A549 (cell line): ENCODE data around the gene BRSK2. TPM values are rescaled to one million over a fixed set of nuclear protein-coding genes. Genes with fewer than 3 reads are reported as not detected.

Source experiments
- ATAC-seq, 2 experiments: fragments of 200-7000 bp in 1 of 2; fragments of >200 bp in 1 of 2; cut with Nextera tagmentation in 1 of 2; cut with Tn5 transposase in 1 of 2; 3 replicates each; pipeline versions ENCODE4 v1.8.0 to v1.9.1; 2018 to 2020; ENCODE audit warnings: mild to moderate bottlenecking in 1 of 2, moderate library complexity in 1 of 2
- CTCF ChIA-PET: fragments of 300-600 bp; sonication (Branson Sonifier 250); formaldehyde crosslinking; extraction: SDS; loops from one replicate; lab custom pipeline; 2021; ENCODE audit warnings: antibody characterized with exemption, inconsistent platforms; lab: Yijun Ruan, JAX
- POLR2A ChIA-PET: fragments of 350-600 bp; formaldehyde crosslinking; extraction: SDS; loops from one replicate; lab custom pipeline; 2021; ENCODE audit warnings: antibody characterized with exemption, inconsistent platforms; lab: Yijun Ruan, JAX
- DNase-seq, 2 experiments: peaks; one replicate each; pipeline versions ENCODE4 v3.0.0 to v3.0.0-alpha.2; 2011 to 2016; ENCODE audit warnings: low read depth in 1 of 2, low spot score in 1 of 2
- FAIRE-seq: peaks from 2 replicates; lab custom pipeline; 2011; peaks lifted over from hg19 to GRCh38; lab: Jason Lieb, UNC
- H3K27ac ChIP-seq, 2 experiments: fragments of >200 bp; sonication (Bioruptor Twin); formaldehyde crosslinking; 3 replicates each; pipeline ENCODE4 v1.5.1; 2016 to 2017
- H3K4me1 ChIP-seq: fragments of >200 bp; sonication (Bioruptor Twin); formaldehyde crosslinking; 3 replicates; pipeline ENCODE4 v1.6.1; 2016
- H3K4me2 ChIP-seq: fragments of >200 bp; sonication (Bioruptor Twin); formaldehyde crosslinking; 3 replicates; pipeline ENCODE4 v1.6.1; 2016
- H3K4me3 ChIP-seq: fragments of >200 bp; sonication (Bioruptor Twin); formaldehyde crosslinking; 3 replicates; pipeline ENCODE4 v1.5.1; 2016
- H3K9me3 ChIP-seq: fragments of >200 bp; sonication (Bioruptor Twin); formaldehyde crosslinking; 3 replicates; pipeline ENCODE4 v1.6.1; 2016
- CBX2 ChIP-seq: fragments of 200-600 bp; sonication (generic); IDR thresholded peaks from 2 replicates; pipeline ENCODE4 v1.6.1; 2016; ENCODE audit warnings: low read depth, mild to moderate bottlenecking, borderline replicate concordance
- CEBPB ChIP-seq, 2 experiments: fragments of >200 bp in 1 of 2; sonication (Bioruptor Twin) in 1 of 2; formaldehyde crosslinking in 1 of 2; IDR thresholded peaks; 2 replicates each; pipeline ENCODE4 v1.6.1; 2012 to 2016
- CTCF ChIP-seq: fragments of >200 bp; sonication (Bioruptor Twin); formaldehyde crosslinking; IDR thresholded peaks from 3 replicates; pipeline ENCODE4 v1.5.1; 2016
- FOSB ChIP-seq: fragments of 250-450 bp; sonication (Bioruptor Pico); IDR thresholded peaks from 2 replicates; pipeline ENCODE4 v1.5.0; 2020; ENCODE audit warnings: mild to moderate bottlenecking, moderate library complexity
- FOXS1 ChIP-seq: fragments of 250-450 bp; sonication (Bioruptor Pico); IDR thresholded peaks from 2 replicates; pipeline ENCODE4 v1.5.0; 2020; ENCODE audit warnings: mild to moderate bottlenecking, moderate library complexity
- HOXA7 ChIP-seq: fragments of 250-450 bp; sonication (Bioruptor Pico); IDR thresholded peaks from 2 replicates; pipeline ENCODE4 v1.5.0; 2020; ENCODE audit warnings: mild to moderate bottlenecking, moderate library complexity
- HOXB5 ChIP-seq: fragments of 250-450 bp; sonication (Bioruptor Pico); IDR thresholded peaks from 2 replicates; pipeline ENCODE4 v1.5.0; 2020; ENCODE audit warnings: mild to moderate bottlenecking, moderate library complexity
- JUN ChIP-seq, 2 experiments: fragments of >200 bp; sonication (Bioruptor Twin); formaldehyde crosslinking; IDR thresholded peaks; 2 replicates in 1 of 2; 3 replicates in 1 of 2; pipeline ENCODE4 v1.6.1; 2016 to 2017
- JUNB ChIP-seq: fragments of >200 bp; sonication (Bioruptor Twin); formaldehyde crosslinking; IDR thresholded peaks from 2 replicates; pipeline ENCODE4 v1.6.1; 2016
- KDM1A ChIP-seq: fragments of 200-600 bp; sonication (generic); IDR thresholded peaks from 2 replicates; pipeline ENCODE4 v1.6.1; 2016; ENCODE audit warnings: low read depth, mild to moderate bottlenecking
- KDM5A ChIP-seq: fragments of 200-600 bp; sonication (generic); IDR thresholded peaks from 2 replicates; pipeline ENCODE4 v1.6.1; 2016; ENCODE audit warnings: antibody characterized with exemption, mild to moderate bottlenecking
- MYC ChIP-seq: IDR thresholded peaks from 2 replicates; pipeline ENCODE4 v1.6.1; 2012; ENCODE audit warnings: mild to moderate bottlenecking, inconsistent platforms, low read length, improper control_type of control experiment, borderline replicate concordance
- NFE2L2 ChIP-seq: fragments of 150-350 bp; conservative IDR thresholded peaks from 2 replicates; pipeline ENCODE4 v1.6.1; 2014; ENCODE audit warnings: low read length
- PBX3 ChIP-seq: IDR thresholded peaks from 2 replicates; pipeline ENCODE4 v1.6.1; 2012
- PHF8 ChIP-seq: fragments of 200-600 bp; sonication (generic); IDR thresholded peaks from 2 replicates; pipeline ENCODE4 v1.6.1; 2016; ENCODE audit warnings: low read depth, mild to moderate bottlenecking, antibody characterized with exemption, moderate library complexity, borderline replicate concordance
- POLR2A ChIP-seq: IDR thresholded peaks from 2 replicates; pipeline ENCODE4 v1.6.1; 2012; ENCODE audit warnings: mild to moderate bottlenecking, low read length
- POLR2AphosphoS2 ChIP-seq: conservative IDR thresholded peaks from 2 replicates; pipeline ENCODE4 v1.6.1; 2012; ENCODE audit warnings: low read length, improper control_type of control experiment, inconsistent platforms
- RAD21 ChIP-seq, 2 experiments: fragments of >200 bp in 1 of 2; sonication (Bioruptor Twin) in 1 of 2; formaldehyde crosslinking in 1 of 2; IDR thresholded peaks in 1 of 2; conservative IDR thresholded peaks in 1 of 2; 2 replicates in 1 of 2; 3 replicates in 1 of 2; pipeline ENCODE4 v1.6.1; 2012 to 2018; ENCODE audit warnings: inconsistent platforms in 1 of 2
- RARB ChIP-seq: fragments of 250-450 bp; sonication (Bioruptor Pico); IDR thresholded peaks from 2 replicates; pipeline ENCODE4 v1.8.0; 2021; ENCODE audit warnings: mild to moderate bottlenecking, moderate library complexity
- RFX5 ChIP-seq: fragments of 450-650 bp; IDR thresholded peaks from 2 replicates; pipeline ENCODE4 v1.7.1; 2014; ENCODE audit warnings: antibody characterized with exemption, mild to moderate bottlenecking, moderate library complexity
- SMC3 ChIP-seq: fragments of >200 bp; sonication (Bioruptor Twin); formaldehyde crosslinking; IDR thresholded peaks from 3 replicates; pipeline ENCODE4 v1.6.1; 2018; ENCODE audit warnings: inconsistent platforms
- SREBF2 ChIP-seq: fragments of 450-650 bp; IDR thresholded peaks from 2 replicates; pipeline ENCODE4 v1.6.1; 2014; ENCODE audit warnings: mild to moderate bottlenecking, moderate library complexity
- TFCP2L1 ChIP-seq: fragments of 250-450 bp; sonication (Bioruptor Pico); IDR thresholded peaks from 2 replicates; pipeline ENCODE4 v1.5.0; 2021; ENCODE audit warnings: mild to moderate bottlenecking
- ZFP36 ChIP-seq: fragments of 450-650 bp; IDR thresholded peaks from 2 replicates; pipeline ENCODE4 v1.6.1; 2014; ENCODE audit warnings: borderline replicate concordance; ENCODE audit not compliant: partially characterized antibody
- WGBS: methylation state at CpG from one replicate; pipeline ENCODE4 v1.1.6; 2017; ENCODE audit errors: missing lambda C conversion rate; 5-methylcytosine and 5-hydroxymethylcytosine counted together
- polyA plus RNA-seq, 4 experiments: library from polyadenylated mRNA; depleted of rRNA in 3 of 4; stranded (reverse); fragments of >200 nt; fragmentation: RNase III in 1 of 4; extraction: RNeasy Plus Mini Kit Qiagen cat#74134 plus additional on column Dnase treatment in 1 of 4; gene quantifications; 2 replicates in 3 of 4; 3 replicates in 1 of 4; pipeline ENCODE4 v1.2.3, GENCODE V29; 2011 to 2017
- TF ChIP-seq, protein P1 (sequence below): fragments of 150-350 bp; IDR thresholded peaks from 2 replicates; pipeline ENCODE4 v1.6.1; 2014; ENCODE audit warnings: low read depth, mild to moderate bottlenecking, low read length

The BRSK2 gene
- polyA plus RNA-seq, 2 of the 4 experiments (the other 2 are of a cell fraction) = 3.8 to 10.1 TPM

- H3K27ac ChIP-seq = peak overlapping the region; percentile 94 to 95; a peak in 4 of 6 replicates
- peaks cover 25% of the 10 kb centered on the region for H3K4me1 ChIP-seq
- H3K4me2 ChIP-seq = peak overlapping the region; percentile 88
- TF ChIP-seq SREBF2 (no peak), SMC3 (peak; percentile 31; the same call in 1 of the 3 replicates), RAD21 (conservative IDR thresholded peaks at IDR 0.05 in 1 of 2, IDR thresholded peaks at IDR 0.05 in 1 of 2) (peak; percentile 52 to 57), CTCF (0 out of 3 replicates have a peak, but pooled peaks have one; percentile 15), RARB (CRISPR knock-in tag) (no peak), ZFP36 (no peak), PBX3 (no peak), TFCP2L1 (CRISPR knock-in tag) (no peak), HOXA7 (CRISPR knock-in tag) (no peak), HOXB5 (no peak)
- DNase-seq = peak in 1 of 2 experiments; percentile 50
- H3K4me3 ChIP-seq = 0 out of 3 replicates have a peak overlapping the region, but pooled peaks have one; percentile 60
- ATAC-seq = no peak
- WGBS = 74% methylated on average over 20 of the region's 22 CpGs
- H3K9me3 ChIP-seq = no peaks in the 10 kb centered on the region
- no peak for FAIRE-seq
- POLR2A ChIA-PET = no interaction called here
- CTCF ChIA-PET = interaction anchor here (1.0 to 1.5 kb wide), 5 partner anchors 9 to 187 kb away, joined by 3 to 4 read pairs (median 3); no protein-coding TSS in a partner anchor
Observed at GRCh38 chr11:1387961-1388762, 1.6 kb upstream of the BRSK2 start.

DNA sequence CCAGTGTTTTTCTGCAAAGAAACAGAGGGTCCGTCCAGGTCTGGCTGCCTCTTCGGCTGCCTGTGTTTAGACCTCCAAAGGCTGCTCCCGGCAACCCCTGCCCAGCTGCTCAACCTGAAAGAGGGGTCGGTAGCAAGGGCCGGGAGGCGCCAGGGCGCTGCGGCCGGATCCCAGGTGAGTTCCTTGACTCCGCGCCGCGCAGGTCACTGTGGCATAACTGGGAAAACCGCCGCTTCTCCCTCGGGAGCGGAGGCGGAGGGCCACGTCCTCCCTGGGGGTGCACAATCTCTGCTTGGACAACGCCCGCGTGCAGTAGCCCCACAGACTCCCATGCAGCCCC is 1.0 kb upstream of the BRSK2 start:
- no peak for TF ChIP-seq POLR2A
- no peak for TF ChIP-seq NFE2L2
- DNase-seq (no peak), ATAC-seq (no peak), FAIRE-seq (no peak)
- ChIA-PET POLR2A (no interaction called here), CTCF (interaction anchor here (0.6 to 1.5 kb wide), 8 partner anchors 10 to 188 kb away, joined by 3 to 4 read pairs (median 3); no protein-coding TSS in a partner anchor)
- Histone ChIP-seq H3K4me2 (peak overlapping the region; percentile 88), H3K4me3 (peak overlapping the region; percentile 60), H3K9me3 (no peaks in the 10 kb centered on the region), H3K4me1 (peaks cover 21% of the 10 kb centered on the region), H3K27ac (peak overlapping the region; percentile 94 to 95)
- 69% methylated on average over 16 of the region's 22 CpGs for WGBS

GRCh38 chr11:1389103-1389931 is 417 bp upstream of the BRSK2 start:
- Histone ChIP-seq H3K9me3 (no peaks in the 10 kb centered on the region), H3K4me1 (peaks cover 19% of the 10 kb centered on the region), H3K27ac (peak overlapping the region; percentile 94 to 95), H3K4me2 (peak overlapping the region; percentile 88), H3K4me3 (peak overlapping the region; percentile 60)
- ChIA-PET CTCF (interaction anchor here (0.6 to 1.5 kb wide), 8 partner anchors 14 to 189 kb away, joined by 3 to 4 read pairs (median 3); no protein-coding TSS in a partner anchor), POLR2A (interaction anchor here (0.7 to 1.0 kb wide), 2 partner anchors 12 to 344 kb away, joined by 3 read pairs; no protein-coding TSS in a partner anchor)
- peak; percentile 85 to 99 for ATAC-seq
- WGBS = 0% methylated on average over 14 of the region's 92 CpGs
- peak; percentile 92 for FAIRE-seq
- DNase-seq = peak; percentile 88 to 96
- TF ChIP-seq CBX2 (no peak), ZFP36 (no peak), RFX5 (no peak), MYC (no peak), JUN (IDR thresholded peaks at IDR 0.05) (peak in 1 of 2 experiments; percentile 51; a peak in 2 of 5 replicates), FOXS1 (CRISPR knock-in tag) (no peak), CEBPB (IDR thresholded peaks at IDR 0.05) (no peak), POLR2AphosphoS2 (no peak), JUNB (no peak), NFE2L2 (no peak), PHF8 (peak; percentile 75; the same call in 1 of the 2 replicates), KDM5A (no peak), KDM1A (no peak), HOXA7 (CRISPR knock-in tag) (no peak), FOSB (CRISPR knock-in tag) (no peak), RARB (CRISPR knock-in tag) (no peak), PBX3 (no peak)
- TF ChIP-seq, protein P1, sequence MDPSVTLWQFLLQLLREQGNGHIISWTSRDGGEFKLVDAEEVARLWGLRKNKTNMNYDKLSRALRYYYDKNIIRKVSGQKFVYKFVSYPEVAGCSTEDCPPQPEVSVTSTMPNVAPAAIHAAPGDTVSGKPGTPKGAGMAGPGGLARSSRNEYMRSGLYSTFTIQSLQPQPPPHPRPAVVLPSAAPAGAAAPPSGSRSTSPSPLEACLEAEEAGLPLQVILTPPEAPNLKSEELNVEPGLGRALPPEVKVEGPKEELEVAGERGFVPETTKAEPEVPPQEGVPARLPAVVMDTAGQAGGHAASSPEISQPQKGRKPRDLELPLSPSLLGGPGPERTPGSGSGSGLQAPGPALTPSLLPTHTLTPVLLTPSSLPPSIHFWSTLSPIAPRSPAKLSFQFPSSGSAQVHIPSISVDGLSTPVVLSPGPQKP = no peak
